ENCODE measurements around the gene UTP3.

- TF ChIP-seq CTCF (IDR thresholded peaks at IDR 0.05) (no peak), EP300 (IDR thresholded peaks at IDR 0.05) (no peak)
Observed at GRCh38 chr4:70667740-70668535, 20.4 kb upstream of the UTP3 start.

Measured in ovary (tissue), 3 donors.